Esophagus squamous epithelium (tissue), 5 donors: ENCODE measurements around the gene DPH1. TPM values are rescaled to one million over a fixed set of nuclear protein-coding genes. Genes with fewer than 3 reads are reported as not detected.

Source experiments
- DNase-seq: peaks from one replicate; lab custom pipeline; 2025; lab: John Stamatoyannopoulos, UW
- H3K27ac ChIP-seq, 4 donors: fragments of 200-600 bp; sonication (generic); one replicate each; pipeline ENCODE4 v1.5.1; 2016 to 2019; ENCODE audit warnings: mild to moderate bottlenecking in 1 of 4
- H3K27me3 ChIP-seq, 4 donors: fragments of 200-600 bp; sonication (generic); 1 replicate in 3 of 4; 2 replicates in 1 of 4; pipeline versions ENCODE4 v1.5.1 to v1.6.0; 2017 to 2021; ENCODE audit warnings: antibody characterized with exemption in 1 of 4
- H3K36me3 ChIP-seq, 3 donors: fragments of 200-600 bp; sonication (generic); one replicate each; pipeline ENCODE4 v1.5.1; 2016 to 2019
- H3K4me1 ChIP-seq, 3 donors: fragments of 200-600 bp; sonication (generic); one replicate each; pipeline ENCODE4 v1.5.1; 2017 to 2019
- H3K4me3 ChIP-seq, 4 donors: fragments of 200-600 bp; sonication (generic); 1 replicate in 3 of 4; 2 replicates in 1 of 4; pipeline ENCODE4 v1.5.1; 2016 to 2019; ENCODE audit warnings: mild to moderate bottlenecking in 2 of 4, moderate library complexity in 1 of 4
- H3K9me3 ChIP-seq, 3 donors: fragments of 200-600 bp; sonication (generic); one replicate each; pipeline ENCODE4 v1.5.1; 2016 to 2019
- CTCF ChIP-seq, 6 experiments: fragments of 450-650 bp in 4 of 6; fragments of 200-600 bp in 2 of 6; sonication (generic) in 2 of 6; IDR thresholded peaks; one replicate each; pipeline ENCODE4 v1.5.1; 2016 to 2019; ENCODE audit warnings: antibody characterized with exemption in 6 of 6, mild to moderate bottlenecking in 4 of 6, moderate library complexity in 4 of 6
- POLR2A ChIP-seq, 4 donors: fragments of 450-650 bp; IDR thresholded peaks; one replicate each; pipeline ENCODE4 v1.6.1; 2017; ENCODE audit warnings: antibody characterized with exemption in 4 of 4, mild to moderate bottlenecking in 4 of 4, moderate library complexity in 3 of 4
- WGBS, 2 donors: methylation state at CpG; one replicate each; pipeline ENCODE4 v1.1.5; 2018; 5-methylcytosine and 5-hydroxymethylcytosine counted together
- intact Hi-C: fragments of 100-400 bp; cut with DNase I; formaldehyde crosslinking; loops from one replicate; pipeline ENCODE4 v1.15.0; 2022
- total RNA-seq, 4 donors: library from RNA; depleted of rRNA; stranded (reverse); fragments of >200 nt; gene quantifications; one replicate each; pipeline ENCODE4 v1.1.0, GENCODE V29; 2016
- donor health status: DM: yes; HTN: yes; CAD: no.

DPH1 gene
- total RNA-seq, 4 donors from 2014 or later: 14.9 to 55.7 (median 22.7) TPM

GRCh38 chr17:2057175-2057759 lies 27.3 kb downstream of the DPH1 start:
- DNase-seq: no peak
- TF ChIP-seq POLR2A (IDR thresholded peaks at IDR 0.05): no peak
- no peak for TF ChIP-seq CTCF (IDR thresholded peaks at IDR 0.05)
- WGBS, 2 donors: no CpG with 5 or more reads among the region's 81 CpGs
- Histone ChIP-seq H3K4me1 (peaks cover 47 to 91% (median 53%) of the 10 kb centered on the region in 3 donors), H3K36me3 (peaks cover 0 to 36% (median 0%) of the 10 kb centered on the region in 3 donors), H3K27me3 (peaks cover 0 to 64% (median 7%) of the 10 kb centered on the region in 4 donors), H3K9me3 (no peaks in the 10 kb centered on the region), H3K27ac (peak overlapping the region; percentile 62 to 93 (median 90)), H3K4me3 (peak overlapping the region; percentile 48 to 74 (median 60))
- intact Hi-C loops: loop anchor here (5.0 kb wide), 1 partner anchor 185 kb away; no protein-coding TSS in a partner anchor

- DNase-seq: no peak
- H3K4me3 ChIP-seq: peak overlapping the region; percentile 48 to 74 (median 60)
- TF ChIP-seq POLR2A (IDR thresholded peaks at IDR 0.05): no peak
- TF ChIP-seq CTCF (IDR thresholded peaks at IDR 0.05): no peak
- intact Hi-C loops: loop anchor here (5.0 kb wide), 1 partner anchor 184 kb away; no protein-coding TSS in a partner anchor
- H3K9me3 ChIP-seq: no peaks in the 10 kb centered on the region
- H3K27me3 ChIP-seq: peaks cover 0 to 63% (median 7%) of the 10 kb centered on the region in 4 donors
- 53% methylated on average over 27 of the region's 98 CpGs; no CpG with 5 or more reads in 1 of the 2 donors for WGBS, 2 donors
- H3K4me1 ChIP-seq: peaks cover 53 to 98% (median 59%) of the 10 kb centered on the region in 3 donors
- H3K27ac ChIP-seq: peak overlapping the region; percentile 62 to 93 (median 90)
- peaks cover 0 to 43% (median 0%) of the 10 kb centered on the region in 3 donors for H3K36me3 ChIP-seq
Measured at GRCh38 chr17:2057760-2058585, 28.0 kb downstream of the DPH1 start.

GRCh38 chr17:2058586-2059546 lies 28.9 kb downstream of the DPH1 start:
- WGBS, 2 donors: 10 to 38% methylated on average over 2 to 28 of the region's 78 CpGs
- intact Hi-C loops: loop anchor here (5.0 kb wide), 1 partner anchor 183 kb away; no protein-coding TSS in a partner anchor
- peaks cover 54 to 98% (median 55%) of the 10 kb centered on the region in 3 donors for H3K4me1 ChIP-seq

More at GRCh38 chr17:2058586-2059546, 28.9 kb downstream of the DPH1 start:
- Histone ChIP-seq H3K36me3 (peaks cover 0 to 52% (median 0%) of the 10 kb centered on the region in 3 donors), H3K9me3 (no peaks in the 10 kb centered on the region), H3K27me3 (peaks cover 0 to 54% (median 7%) of the 10 kb centered on the region in 4 donors), H3K27ac (peak overlapping the region; percentile 58 to 93 (median 87)), H3K4me3 (peak overlapping the region; percentile 9 to 74 (median 58))
- TF ChIP-seq CTCF (IDR thresholded peaks at IDR 0.05) (peak; percentile 69 to 91 (median 81)), POLR2A (IDR thresholded peaks at IDR 0.05) (no peak)
- DNase-seq: no peak
